KOPT-K1 (cell line): Measurements from ENCODE around the gene RABGGTA.
"Not testable (repeated sequence)": the region's sequence is repeated elsewhere in the genome, so short reads cannot be mapped to it uniquely, and the experiment has no call there.

Source experiments
- H3K27ac ChIP-seq: fragments of 200-600 bp; sonication (generic); 2 replicates; pipeline ENCODE4 v1.5.1; 2016; ENCODE audit warnings: antibody characterized with exemption, mild to moderate bottlenecking, low read depth, low read length; ENCODE audit not compliant: poor library complexity, severe bottlenecking
- H3K36me3 ChIP-seq: fragments of 200-600 bp; sonication (generic); 2 replicates; pipeline ENCODE4 v1.5.1; 2017; ENCODE audit warnings: antibody characterized with exemption, mild to moderate bottlenecking, low read length, moderate library complexity; ENCODE audit not compliant: insufficient read depth
- H3K9me3 ChIP-seq: fragments of 200-600 bp; sonication (generic); 2 replicates; pipeline ENCODE4 v1.5.1; 2017; ENCODE audit warnings: antibody characterized with exemption, low read length, mild to moderate bottlenecking; ENCODE audit not compliant: insufficient read depth, poor library complexity, severe bottlenecking

RABGGTA gene

DNA sequence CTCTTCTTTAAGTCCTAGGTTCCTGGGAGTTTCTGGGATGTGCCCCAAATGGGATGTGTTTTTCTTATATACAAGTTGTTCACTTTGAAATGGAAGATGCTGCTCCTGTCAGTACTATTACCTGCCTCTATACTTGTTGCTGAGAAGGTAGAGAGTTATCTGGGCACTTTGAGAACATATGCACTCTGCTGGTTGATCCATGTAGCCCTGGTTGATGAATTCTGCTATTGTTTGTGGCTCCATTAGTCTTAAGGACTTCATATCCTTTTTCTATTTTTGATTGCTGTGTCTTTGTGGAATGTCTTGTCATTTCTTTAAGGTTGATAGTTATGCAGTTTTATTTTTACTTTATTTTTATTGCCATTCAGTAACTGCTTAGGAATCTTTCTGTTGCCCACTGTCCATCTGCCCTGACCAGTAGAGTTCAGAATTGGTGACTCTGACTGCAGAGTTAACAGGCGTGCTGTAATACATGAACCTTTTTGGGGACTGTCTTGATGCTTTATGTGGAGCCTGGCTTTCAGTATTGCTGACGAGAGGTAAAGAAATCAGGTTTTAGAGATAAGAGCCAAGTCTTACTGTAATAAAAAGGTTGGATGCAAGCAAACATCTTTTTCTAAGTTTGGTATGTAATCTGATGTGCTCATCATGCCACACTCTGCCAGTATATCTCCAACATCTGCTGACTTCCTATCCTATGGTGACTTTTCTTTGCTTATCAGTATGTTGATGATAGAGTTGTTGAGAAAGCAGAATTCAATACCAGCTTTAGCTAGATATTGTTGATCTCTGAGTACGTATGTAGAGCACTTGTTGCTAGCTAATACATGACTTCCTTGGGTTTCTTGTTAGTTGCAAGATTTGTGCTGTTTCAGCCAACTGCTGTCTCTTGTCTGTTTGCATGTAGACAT lies 37.0 kb downstream of the RABGGTA start:
- H3K36me3 ChIP-seq = peaks cover 52% of the 10 kb centered on the region
- H3K9me3 ChIP-seq = no peaks in the 10 kb centered on the region
- H3K27ac ChIP-seq = no peak overlapping the region

DNA sequence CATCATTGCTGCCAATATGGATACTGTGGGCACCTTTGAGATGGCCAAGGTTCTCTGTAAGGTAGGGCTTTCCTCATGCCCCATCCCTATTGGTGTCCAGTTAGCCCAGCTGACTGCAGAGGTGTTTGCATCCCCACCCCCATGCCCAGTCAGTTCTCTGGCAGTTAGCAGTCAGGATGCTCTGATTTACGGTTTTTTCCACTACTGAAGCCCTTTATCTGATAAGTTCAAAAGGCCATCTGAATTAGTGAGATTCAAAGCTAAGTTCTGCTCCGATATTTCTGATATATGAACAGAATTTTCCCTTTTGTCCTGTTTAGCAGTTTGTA lies 37.9 kb downstream of the RABGGTA start:
- Histone ChIP-seq H3K27ac (peak overlapping the region; percentile 88), H3K36me3 (peaks cover 49% of the 10 kb centered on the region), H3K9me3 (no peaks in the 10 kb centered on the region)

- Histone ChIP-seq H3K9me3 (no peaks in the 10 kb centered on the region), H3K36me3 (peaks cover 49% of the 10 kb centered on the region)
Measured at GRCh38 chr14:24232645-24233537, 38.5 kb downstream of the RABGGTA start, which contains the start of gene GMPR2. GMPR2 (plus strand) TSS chr14:24232929; CDS start chr14:24233254, 325 bp downstream.

DNA sequence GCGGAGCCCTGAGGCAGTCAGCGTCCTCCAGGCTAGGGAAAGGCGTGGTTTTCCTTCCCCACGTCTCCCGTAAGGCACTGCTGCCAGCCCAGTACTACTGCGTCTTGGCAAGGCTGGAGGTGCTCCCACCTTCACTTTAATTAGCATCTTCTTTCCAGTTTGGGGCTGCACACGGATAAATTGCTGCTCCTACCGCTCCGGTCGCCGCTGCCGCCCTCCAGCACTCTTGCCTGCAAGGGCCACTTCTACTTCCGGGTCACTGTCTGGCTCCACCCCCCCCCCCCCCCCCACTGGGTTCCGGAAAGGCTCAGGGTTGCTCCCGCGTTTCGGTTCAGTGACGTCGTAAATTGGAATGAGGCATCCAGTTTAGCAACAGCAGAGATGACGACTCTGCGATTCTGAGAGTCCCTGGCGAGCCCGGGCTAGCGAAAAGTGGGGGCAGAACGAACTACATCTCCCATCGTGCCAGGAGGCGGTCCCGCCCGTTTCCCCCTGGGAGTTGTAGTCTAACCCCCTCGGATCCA lies 39.2 kb downstream of the RABGGTA start, which contains the start of gene NEDD8:
NEDD8 (minus strand) TSS at position 247 of the 524 bp plus-strand sequence; CDS start at position 147, 100 bp downstream.
- H3K27ac ChIP-seq = peak within 1 kb of the TSS; percentile 88
- no peaks in the 10 kb centered on the region for H3K9me3 ChIP-seq
- peaks cover 48% of the 10 kb centered on the region for H3K36me3 ChIP-seq

More at GRCh38 chr14:24232645-24233537, 38.5 kb downstream of the RABGGTA start, which contains the start of gene GMPR2:
- peak within 1 kb of the TSS; percentile 88 for H3K27ac ChIP-seq

GRCh38 chr14:24231263-24232120 lies 39.9 kb downstream of the RABGGTA start:
- no peaks in the 10 kb centered on the region for H3K9me3 ChIP-seq
- H3K36me3 ChIP-seq = peaks cover 48% of the 10 kb centered on the region
- peak overlapping the region; percentile 88 for H3K27ac ChIP-seq

- H3K27ac ChIP-seq = no peak overlapping the region
- peaks cover 40% of the 10 kb centered on the region for H3K36me3 ChIP-seq
Measured at GRCh38 chr14:24228902-24229301, 42.5 kb downstream of the RABGGTA start.

DNA sequence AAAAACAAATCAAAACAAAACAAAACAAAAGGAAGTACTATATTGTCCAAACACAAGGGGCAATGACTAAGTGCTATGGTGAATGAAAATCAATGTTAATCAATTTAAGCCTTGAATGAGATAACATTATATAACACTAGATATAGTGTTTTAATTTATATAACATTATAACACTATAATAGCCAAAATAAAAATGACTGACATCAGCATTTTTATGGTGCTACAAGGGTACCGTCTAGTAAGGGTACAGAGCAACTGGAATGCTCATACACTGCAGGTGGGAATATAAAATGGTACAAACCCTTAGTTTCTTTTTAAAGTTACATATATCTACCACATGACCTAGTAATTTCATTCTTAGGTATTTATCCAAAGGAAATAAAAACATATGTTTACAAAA lies 44.9 kb downstream of the RABGGTA start:
- H3K36me3 ChIP-seq = peaks cover 40% of the 10 kb centered on the region
- H3K27ac ChIP-seq = no peak overlapping the region
- H3K9me3 ChIP-seq = no peaks in the 10 kb centered on the region

More at GRCh38 chr14:24228902-24229301, 42.5 kb downstream of the RABGGTA start:
- H3K9me3 ChIP-seq = no peaks in the 10 kb centered on the region

DNA sequence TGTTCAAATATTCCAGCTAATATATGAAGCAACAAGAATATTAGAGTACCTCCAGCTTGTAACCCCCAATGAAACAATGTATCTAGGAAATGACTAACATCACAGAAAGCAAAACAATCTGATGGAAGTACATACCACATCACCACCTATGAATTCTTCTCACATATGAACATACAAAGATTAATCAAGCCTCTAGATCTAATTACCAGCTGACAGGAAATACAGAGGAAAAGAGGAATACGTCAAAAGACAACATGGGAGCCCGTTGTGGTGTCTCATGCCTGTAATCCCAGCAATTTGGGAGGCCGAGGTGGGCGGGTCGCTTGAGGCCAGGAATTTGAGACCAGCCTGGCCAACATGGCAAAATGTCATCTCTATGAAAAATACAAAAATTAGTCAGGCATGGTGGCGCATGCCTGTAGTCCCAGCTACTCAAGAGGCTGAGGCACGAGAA lies 46.8 kb downstream of the RABGGTA start:
- H3K36me3 ChIP-seq = peaks cover 40% of the 10 kb centered on the region
- no peaks in the 10 kb centered on the region for H3K9me3 ChIP-seq
- no peak overlapping the region for H3K27ac ChIP-seq

- peaks cover 34% of the 10 kb centered on the region for H3K36me3 ChIP-seq
- H3K27ac ChIP-seq, H3K9me3 ChIP-seq: not testable (repeated sequence)
Measured at GRCh38 chr14:24222987-24223386, 48.4 kb downstream of the RABGGTA start.

GRCh38 chr14:24219521-24219920 lies 51.9 kb downstream of the RABGGTA start:
- H3K9me3 ChIP-seq = no peaks in the 10 kb centered on the region
- H3K36me3 ChIP-seq = peaks cover 14% of the 10 kb centered on the region
- no peak overlapping the region for H3K27ac ChIP-seq

GRCh38 chr14:24219080-24219479 lies 52.3 kb downstream of the RABGGTA start:
- no peaks in the 10 kb centered on the region for H3K9me3 ChIP-seq
- H3K27ac ChIP-seq = no peak overlapping the region
- peaks cover 14% of the 10 kb centered on the region for H3K36me3 ChIP-seq

DNA sequence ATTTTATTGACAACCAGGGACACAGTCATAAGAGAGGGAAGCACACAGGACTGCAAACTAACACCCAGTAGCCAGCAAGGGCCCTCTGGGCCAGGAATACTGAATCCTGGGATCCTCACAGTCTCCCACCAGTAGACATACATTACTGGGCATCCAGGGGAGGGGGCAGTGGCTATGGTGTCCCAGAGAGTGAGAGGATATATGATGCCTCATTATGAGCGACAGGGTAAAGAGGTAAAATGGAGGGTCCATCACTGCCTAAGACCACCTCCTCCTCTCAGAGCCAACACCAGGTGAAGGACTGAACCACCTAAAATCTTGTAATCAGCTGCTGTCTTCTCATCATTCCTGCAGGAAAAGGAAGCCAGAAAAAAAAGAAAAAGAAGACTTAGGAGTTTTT lies 54.5 kb downstream of the RABGGTA start:
- H3K27ac ChIP-seq, H3K9me3 ChIP-seq: not testable (repeated sequence)
- H3K36me3 ChIP-seq = peaks cover 15% of the 10 kb centered on the region

GRCh38 chr14:24216345-24216699 lies 55.1 kb downstream of the RABGGTA start:
- Histone ChIP-seq H3K9me3 (no peaks in the 10 kb centered on the region), H3K36me3 (peaks cover 20% of the 10 kb centered on the region), H3K27ac (peak overlapping the region; percentile 81)
